K562 (cell line): ENCODE results near the gene MYBPC3. TPM values are rescaled to one million over a fixed set of nuclear protein-coding genes. Genes with fewer than 3 reads are reported as not detected.

Source experiments
- ATAC-seq: fragments of 200-7000 bp; cut with Tn5 transposase; 3 replicates; pipeline ENCODE4 v1.9.1; 2020; ENCODE audit warnings: moderate library complexity
- BruUV-seq: library from RNA; stranded (reverse); fragments of 400-500 nt; replicated peaks from 2 replicates; lab custom pipeline; 2021; lab: Mats Ljungman, UMichigan
- CTCF ChIA-PET: fragments of 300-600 bp; formaldehyde crosslinking; extraction: SDS; loops from one replicate; lab custom pipeline; 2021; ENCODE audit warnings: low intra/inter-chr PET ratio; lab: Yijun Ruan, JAX
- POLR2A ChIA-PET: fragments of 300-600, 350-650 bp; sonication (Branson Sonifier 250); formaldehyde crosslinking; extraction: SDS; loops from one replicate; lab custom pipeline; 2021; ENCODE audit warnings: antibody characterized with exemption, inconsistent platforms; lab: Yijun Ruan, JAX
- DNase-seq, 4 experiments: peaks; one replicate each; pipeline versions ENCODE4 v3.0.0 to v3.0.0-alpha.2; 2011 to 2018; ENCODE audit warnings: low spot score in 3 of 4, mixed read lengths in 3 of 4; ENCODE audit errors: extremely low read depth in 1 of 4
- FAIRE-seq: peaks from 2 replicates; lab custom pipeline; 2011; peaks lifted over from hg19 to GRCh38; lab: Jason Lieb, UNC
- H2AFZ ChIP-seq: 2 replicates; pipeline ENCODE4 v1.6.0; 2011; ENCODE audit warnings: low read depth, low read length, control low read depth, inconsistent platforms
- H3K27ac ChIP-seq: fragments of 200-600 bp; 3 replicates; pipeline ENCODE4 v1.8.0; 2011; ENCODE audit warnings: low read depth, mild to moderate bottlenecking, control low read depth, inconsistent platforms, low read length, moderate library complexity, mixed read lengths; ENCODE audit errors: extremely low read depth
- H3K27me3 ChIP-seq, 2 experiments: fragments of 300-600 bp in 1 of 2; 2 replicates in 1 of 2; 3 replicates in 1 of 2; pipeline versions ENCODE4 v1.6.0 to v1.8.0; 2011; ENCODE audit warnings: inconsistent platforms in 2 of 2, low read length in 2 of 2, mild to moderate bottlenecking in 1 of 2, mixed read lengths in 1 of 2, moderate library complexity in 1 of 2; ENCODE audit not compliant: control insufficient read depth in 2 of 2, insufficient read depth in 2 of 2
- H3K36me3 ChIP-seq: fragments of 300-600 bp; 3 replicates; pipeline ENCODE4 v1.8.0; 2011; ENCODE audit warnings: mild to moderate bottlenecking, low read length, inconsistent platforms; ENCODE audit not compliant: control insufficient read depth, insufficient read depth
- H3K4me1 ChIP-seq, 2 experiments: fragments of 200-600 bp in 1 of 2; replicated peaks in 1 of 2; 2 replicates in 1 of 2; 3 replicates in 1 of 2; pipeline versions ENCODE4 v1.5.1 to v1.8.0; 2011; ENCODE audit warnings: inconsistent platforms in 2 of 2, low read length in 2 of 2, mild to moderate bottlenecking in 1 of 2, mixed read lengths in 1 of 2, moderate library complexity in 1 of 2; ENCODE audit not compliant: control insufficient read depth in 2 of 2, insufficient read depth in 2 of 2
- H3K4me2 ChIP-seq: 2 replicates; pipeline ENCODE4 v1.6.1; 2011; ENCODE audit warnings: low read length, control low read depth, inconsistent platforms, mixed read lengths; ENCODE audit not compliant: insufficient read depth
- H3K4me3 ChIP-seq: fragments of 200-600 bp; sonication (generic), shearing (Covaris generic); 2 replicates; pipeline ENCODE4 v1.5.1; 2016; ENCODE audit warnings: control low read depth, inconsistent platforms
- H3K79me2 ChIP-seq: fragments of 200-600 bp; 3 replicates; pipeline ENCODE4 v1.8.0; 2011; ENCODE audit warnings: low read length, inconsistent platforms; ENCODE audit not compliant: control insufficient read depth, insufficient read depth
- H3K9ac ChIP-seq, 2 experiments: 2 replicates each; pipeline versions ENCODE4 v1.6.0 to v1.6.1; 2011; ENCODE audit warnings: low read depth in 2 of 2, low read length in 2 of 2, control low read depth in 1 of 2, inconsistent platforms in 1 of 2, mild to moderate bottlenecking in 1 of 2, mixed read lengths in 1 of 2; ENCODE audit not compliant: insufficient read depth in 1 of 2
- H3K9me1 ChIP-seq: one replicate; pipeline ENCODE4 v1.6.0; 2011; ENCODE audit warnings: inconsistent platforms, mild to moderate bottlenecking, low read length, moderate library complexity; ENCODE audit not compliant: control insufficient read depth, insufficient read depth
- H3K9me3 ChIP-seq: replicated peaks from 2 replicates; pipeline ENCODE4 v1.5.1; 2011; ENCODE audit warnings: low read depth, low read length, inconsistent platforms; ENCODE audit not compliant: control insufficient read depth, insufficient read depth
- H4K20me1 ChIP-seq: replicated peaks from 2 replicates; pipeline ENCODE4 v1.6.1; 2011; ENCODE audit warnings: low read length, inconsistent platforms, mixed read lengths; ENCODE audit not compliant: control insufficient read depth, insufficient read depth
- ATF1 ChIP-seq, 2 experiments: fragments of 450-650 bp in 1 of 2; IDR thresholded peaks; 2 replicates each; pipeline ENCODE4 v1.6.1; 2016; ENCODE audit warnings: missing compliant biosample characterization in 1 of 2, missing genetic modification characterization in 1 of 2
- DACH1 ChIP-seq: fragments of 450-650 bp; IDR thresholded peaks from 2 replicates; pipeline ENCODE4 v1.6.1; 2018; ENCODE audit not compliant: partially characterized antibody
- ERF ChIP-seq: fragments of 450-650 bp; formaldehyde crosslinking; IDR thresholded peaks from 2 replicates; pipeline ENCODE4 v1.4.0; 2020; ENCODE audit warnings: mild to moderate bottlenecking, mixed read lengths
- IRF1 ChIP-seq: sonication (generic); formaldehyde crosslinking; IDR thresholded peaks from 2 replicates; pipeline ENCODE4 v1.8.0; 2022; ENCODE audit warnings: missing genetic modification reagents, mild to moderate bottlenecking, borderline replicate concordance
- KDM5B ChIP-seq: fragments of 200-600 bp; sonication (generic); IDR thresholded peaks from 2 replicates; pipeline ENCODE4 v1.6.1; 2012; ENCODE audit warnings: low read depth, mild to moderate bottlenecking, moderate library complexity, low read length, control low read depth, inconsistent platforms; ENCODE audit not compliant: insufficient replicate concordance
- KLF1 ChIP-seq: fragments of 450-650 bp; IDR thresholded peaks from 2 replicates; pipeline ENCODE4 v1.6.1; 2016; ENCODE audit warnings: missing genetic modification characterization, missing compliant biosample characterization
- PTTG1 ChIP-seq: fragments of 450-650 bp; IDR thresholded peaks from 2 replicates; pipeline ENCODE4 v1.6.1; 2016; ENCODE audit warnings: low read depth, mild to moderate bottlenecking, missing genetic modification characterization, missing compliant biosample characterization
- SREBF1 ChIP-seq: fragments of 150-350 bp; IDR thresholded peaks from 2 replicates; pipeline ENCODE4 v1.6.1; 2014; ENCODE audit warnings: antibody characterized with exemption, low read depth, low read length, borderline replicate concordance
- SRSF7 ChIP-seq: fragments of 200-400 bp; formaldehyde crosslinking; optimal IDR thresholded peaks from 2 replicates; pipeline ENCODE3; 2017; ENCODE audit warnings: mild to moderate bottlenecking, low read depth, low read length
- ZNF511 ChIP-seq: sonication (generic); formaldehyde crosslinking; IDR thresholded peaks from 2 replicates; pipeline ENCODE4 v1.8.0; 2022; ENCODE audit warnings: mild to moderate bottlenecking, missing genetic modification reagents
- ZNF707 ChIP-seq: fragments of 250-450 bp; sonication (Bioruptor Pico); conservative IDR thresholded peaks from 2 replicates; pipeline ENCODE4 v1.8.0; 2022; ENCODE audit warnings: inconsistent platforms, mild to moderate bottlenecking, moderate library complexity
- WGBS: fragments of 100-300 bp; shearing (Covaris generic); methylation state at CpG from one replicate; pipeline ENCODE4 v1.1.6; 2016; ENCODE audit warnings: low coverage, mixed read lengths; ENCODE audit not compliant: insufficient coverage; ENCODE audit errors: missing lambda C conversion rate; 5-methylcytosine and 5-hydroxymethylcytosine counted together
- in situ Hi-C: fragments of 300-500 bp; cut with MboI; formaldehyde crosslinking; loops from 4 replicates; pipeline ENCODE4 v1.15.0; 2018; ENCODE audit warnings: inconsistent platforms, mixed read lengths
- intact Hi-C: fragments of 100-400 bp; cut with micrococcal nuclease; formaldehyde crosslinking; loops from 2 replicates; pipeline ENCODE4 v1.14.2; 2022
- polyA plus RNA-seq, 8 experiments: library from polyadenylated mRNA; depleted of rRNA in 4 of 8; stranded (reverse) in 5 of 8; unstranded in 3 of 8; fragments of >200 nt; fragmentation: Nextera tagmentation in 2 of 8; fragmentation: Illumina TruSeq in 1 of 8; extraction: Ambion mirVana in 2 of 8; extraction: Trizol in 1 of 8; gene quantifications; 2 replicates each; pipeline versions ENCODE4 v1.2.1 to v1.2.3, GENCODE V29; 2011 to 2014; ENCODE audit warnings: inconsistent platforms in 1 of 8, missing spikeins in 1 of 8
- total RNA-seq, 7 experiments: library from RNA; depleted of rRNA in 6 of 7; stranded (reverse); fragments of >200 nt in 6 of 7; fragmentation: Illumina TruSeq in 2 of 7; extraction: Trizol in 2 of 7; gene quantifications; 2 replicates each; pipeline versions ENCODE4 v1.2.1 to v1.2.3, GENCODE V29; 2011 to 2021; ENCODE audit warnings: low replicate concordance in 1 of 7
- TF ChIP-seq, protein P1 (sequence below): sonication (generic); formaldehyde crosslinking; IDR thresholded peaks from 2 replicates; pipeline ENCODE4 v1.8.1; 2023; ENCODE audit warnings: missing genetic modification reagents, mild to moderate bottlenecking, borderline replicate concordance

The MYBPC3 gene
- total and polyA plus RNA-seq, 9 of the 15 experiments (the other 6 are each of a cell fraction or from before 2014, with no cell fraction given): 0.01 TPM; not detected in 8

DNA sequence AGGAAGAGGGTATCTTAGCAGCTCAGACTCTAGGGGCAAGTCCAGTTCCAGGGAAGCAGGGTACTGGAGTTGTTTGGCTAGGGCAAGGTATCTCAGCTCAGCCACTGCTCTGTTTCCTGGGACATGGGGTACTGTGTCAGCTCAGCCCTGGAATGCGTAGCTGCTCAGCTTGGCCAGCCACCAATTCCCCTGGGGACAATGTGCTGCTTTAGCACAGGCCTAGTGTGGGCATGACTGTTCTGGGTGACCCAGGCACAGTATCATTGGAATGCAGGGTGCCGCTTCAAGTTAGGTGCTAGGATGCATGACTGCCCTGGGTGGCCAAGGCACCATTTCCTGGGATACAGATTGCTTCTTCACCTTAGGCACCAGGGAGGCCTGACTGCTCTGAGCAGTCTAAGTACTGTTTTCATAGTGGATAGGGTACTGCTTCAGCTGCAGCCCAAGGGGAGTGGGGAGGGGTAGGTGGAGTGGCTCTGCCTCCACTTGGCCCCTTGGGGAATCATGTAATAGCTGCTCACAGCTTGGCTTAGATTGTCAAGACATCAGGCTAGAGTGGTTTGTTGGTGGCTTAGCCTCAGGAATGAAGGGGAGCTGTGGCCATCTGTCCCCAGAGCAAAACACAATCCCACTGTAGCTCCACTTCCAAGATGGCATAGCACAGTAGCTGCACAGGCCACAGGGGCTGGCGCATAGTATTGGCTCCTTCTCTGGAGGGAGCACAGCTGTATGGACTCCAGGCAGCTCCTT is 46.6 kb downstream of the MYBPC3 start (continued):
- TF ChIP-seq SREBF1 (no peak), KLF1 (tag) (no peak), KDM5B (no peak), ATF1 (CRISPR knock-in tag; IDR thresholded peaks at IDR 0.05) (no peak), ATF1 (tag; IDR thresholded peaks at IDR 0.05) (no peak), DACH1 (no peak)

DNA sequence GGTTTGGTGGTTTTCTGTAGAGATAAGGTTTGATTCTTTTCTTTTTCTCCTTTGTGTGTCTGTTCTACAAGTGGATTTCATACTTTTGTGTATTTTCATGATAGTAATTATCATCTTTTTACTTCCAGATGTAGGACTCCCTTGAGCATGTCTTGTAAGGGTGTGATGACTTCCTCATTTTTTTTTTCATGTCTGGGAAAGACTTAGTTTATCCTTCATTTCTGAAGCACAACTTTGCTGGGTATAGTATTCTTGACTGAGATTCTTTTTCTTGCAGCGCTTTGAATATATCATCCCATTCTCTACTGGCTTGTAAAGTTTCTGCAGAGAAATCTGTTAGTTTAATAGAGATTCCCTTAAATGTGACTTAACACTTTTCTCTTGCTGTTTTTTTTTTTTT is 49.6 kb downstream of the MYBPC3 start:
- ATAC-seq (no peak), DNase-seq (no peak), FAIRE-seq (no peak)
- H4K20me1 ChIP-seq: no peaks in the 10 kb centered on the region
- H3K36me3 ChIP-seq: peaks cover 87% of the 10 kb centered on the region; the same call in 2 of the 3 replicates
- H3K4me1 ChIP-seq: no peaks in the 10 kb centered on the region
- in situ Hi-C loops (no loop called here), intact Hi-C loops (no loop called here)
- ChIA-PET CTCF (no interaction called here), POLR2A (no interaction called here)
- H3K79me2 ChIP-seq: no peaks in the 10 kb centered on the region; the same call in 2 of the 3 replicates
- no peaks in the 10 kb centered on the region for H3K27me3 ChIP-seq
- no peak overlapping the region for H3K4me3 ChIP-seq
- H2AFZ ChIP-seq: no peak overlapping the region
- H3K9me3 ChIP-seq: no peaks in the 10 kb centered on the region
- H3K9ac ChIP-seq: no peak overlapping the region
- no peaks in the 10 kb centered on the region for H3K9me1 ChIP-seq
- no peak overlapping the region for H3K4me2 ChIP-seq
- no peak overlapping the region for H3K27ac ChIP-seq
- no TSS peak for BruUV-seq
- 100% methylated on average over 1 of the region's 1 CpG for WGBS
- TF ChIP-seq ZNF707 (CRISPR knock-in tag) (no peak), IRF1 (CRISPR knock-in tag) (no peak), ERF (CRISPR knock-in tag) (no peak), ZNF511 (CRISPR knock-in tag) (no peak), SRSF7 (no peak), PTTG1 (no peak)
- TF ChIP-seq, protein P1, sequence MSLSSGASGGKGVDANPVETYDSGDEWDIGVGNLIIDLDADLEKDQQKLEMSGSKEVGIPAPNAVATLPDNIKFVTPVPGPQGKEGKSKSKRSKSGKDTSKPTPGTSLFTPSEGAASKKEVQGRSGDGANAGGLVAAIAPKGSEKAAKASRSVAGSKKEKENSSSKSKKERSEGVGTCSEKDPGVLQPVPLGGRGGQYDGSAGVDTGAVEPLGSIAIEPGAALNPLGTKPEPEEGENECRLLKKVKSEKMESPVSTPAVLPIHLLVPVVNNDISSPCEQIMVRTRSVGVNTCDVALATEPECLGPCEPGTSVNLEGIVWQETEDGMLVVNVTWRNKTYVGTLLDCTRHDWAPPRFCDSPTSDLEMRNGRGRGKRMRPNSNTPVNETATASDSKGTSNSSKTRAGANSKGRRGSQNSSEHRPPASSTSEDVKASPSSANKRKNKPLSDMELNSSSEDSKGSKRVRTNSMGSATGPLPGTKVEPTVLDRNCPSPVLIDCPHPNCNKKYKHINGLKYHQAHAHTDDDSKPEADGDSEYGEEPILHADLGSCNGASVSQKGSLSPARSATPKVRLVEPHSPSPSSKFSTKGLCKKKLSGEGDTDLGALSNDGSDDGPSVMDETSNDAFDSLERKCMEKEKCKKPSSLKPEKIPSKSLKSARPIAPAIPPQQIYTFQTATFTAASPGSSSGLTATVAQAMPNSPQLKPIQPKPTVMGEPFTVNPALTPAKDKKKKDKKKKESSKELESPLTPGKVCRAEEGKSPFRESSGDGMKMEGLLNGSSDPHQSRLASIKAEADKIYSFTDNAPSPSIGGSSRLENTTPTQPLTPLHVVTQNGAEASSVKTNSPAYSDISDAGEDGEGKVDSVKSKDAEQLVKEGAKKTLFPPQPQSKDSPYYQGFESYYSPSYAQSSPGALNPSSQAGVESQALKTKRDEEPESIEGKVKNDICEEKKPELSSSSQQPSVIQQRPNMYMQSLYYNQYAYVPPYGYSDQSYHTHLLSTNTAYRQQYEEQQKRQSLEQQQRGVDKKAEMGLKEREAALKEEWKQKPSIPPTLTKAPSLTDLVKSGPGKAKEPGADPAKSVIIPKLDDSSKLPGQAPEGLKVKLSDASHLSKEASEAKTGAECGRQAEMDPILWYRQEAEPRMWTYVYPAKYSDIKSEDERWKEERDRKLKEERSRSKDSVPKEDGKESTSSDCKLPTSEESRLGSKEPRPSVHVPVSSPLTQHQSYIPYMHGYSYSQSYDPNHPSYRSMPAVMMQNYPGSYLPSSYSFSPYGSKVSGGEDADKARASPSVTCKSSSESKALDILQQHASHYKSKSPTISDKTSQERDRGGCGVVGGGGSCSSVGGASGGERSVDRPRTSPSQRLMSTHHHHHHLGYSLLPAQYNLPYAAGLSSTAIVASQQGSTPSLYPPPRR: no peak
